GM23338 (cell line): Measurements from ENCODE around the gene CAMTA1. TPM values are rescaled to one million over a fixed set of nuclear protein-coding genes. Genes with fewer than 3 reads are reported as not detected.
A peak's percentile ranks its signal among the peaks of the same experiment; 100 is the strongest.

Experiments
- ATAC-seq: fragments of 200-7000 bp; cut with Tn5 transposase; 3 replicates; pipeline ENCODE4 v1.9.1; 2020
- DNase-seq: peaks from one replicate; pipeline ENCODE4 v3.0.0-alpha.2; 2015; ENCODE audit warnings: low spot score
- H2AFZ ChIP-seq: fragments of 200-600 bp; sonication (generic); 2 replicates; pipeline ENCODE4 v1.8.0; 2016; ENCODE audit warnings: antibody characterized with exemption, mild to moderate bottlenecking, moderate library complexity
- H3F3A ChIP-seq: fragments of 200-600 bp; sonication (generic); replicated peaks from 2 replicates; pipeline ENCODE4 v1.8.0; 2017; ENCODE audit warnings: antibody characterized with exemption, mixed run types, low read depth
- H3K27ac ChIP-seq: fragments of 200-600 bp; sonication (generic); 2 replicates; pipeline ENCODE4 v1.6.1; 2016; ENCODE audit warnings: low read depth
- H3K27me3 ChIP-seq: fragments of 200-600 bp; sonication (generic); 2 replicates; pipeline ENCODE4 v1.8.0; 2016; ENCODE audit warnings: mild to moderate bottlenecking, mixed run types, moderate library complexity; ENCODE audit not compliant: insufficient read depth
- H3K36me3 ChIP-seq: fragments of 200-600 bp; sonication (generic); 2 replicates; pipeline ENCODE4 v1.8.0; 2016; ENCODE audit warnings: mild to moderate bottlenecking; ENCODE audit not compliant: insufficient read depth
- H3K4me1 ChIP-seq: fragments of 200-600 bp; sonication (generic); 2 replicates; pipeline ENCODE4 v1.8.0; 2016; ENCODE audit warnings: mild to moderate bottlenecking, moderate library complexity; ENCODE audit not compliant: insufficient read depth
- H3K4me2 ChIP-seq: fragments of 200-600 bp; sonication (generic); 2 replicates; pipeline ENCODE4 v1.7.1; 2017; ENCODE audit warnings: mixed run types
- H3K4me3 ChIP-seq: fragments of 200-600 bp; sonication (generic); 2 replicates; pipeline ENCODE4 v1.6.1; 2016; ENCODE audit warnings: mixed run types
- H3K79me2 ChIP-seq: fragments of 200-600 bp; sonication (generic); replicated peaks from 2 replicates; pipeline ENCODE4 v1.8.0; 2017; ENCODE audit warnings: mild to moderate bottlenecking; ENCODE audit not compliant: insufficient read depth
- H3K9me2 ChIP-seq: fragments of 200-600 bp; sonication (generic); 2 replicates; pipeline ENCODE4 v1.8.0; 2017; ENCODE audit not compliant: insufficient read depth
- H4K20me1 ChIP-seq: fragments of 200-600 bp; sonication (generic); replicated peaks from 2 replicates; pipeline ENCODE4 v1.8.0; 2017; ENCODE audit warnings: mild to moderate bottlenecking; ENCODE audit not compliant: insufficient read depth
- H3K27ac Mint-ChIP-seq: 2 replicates; pipeline ENCODE4 v1.8.0; 2020; ENCODE audit warnings: inconsistent platforms, mild to moderate bottlenecking, moderate library complexity, mixed read lengths
- H3K27me3 Mint-ChIP-seq: 3 replicates; pipeline ENCODE4 v1.8.0; 2022; ENCODE audit warnings: low read depth, mild to moderate bottlenecking, moderate library complexity, mixed read lengths, inconsistent platforms; ENCODE audit not compliant: insufficient read depth, poor library complexity
- H3K36me3 Mint-ChIP-seq: 3 replicates; pipeline ENCODE4 v1.8.0; 2021; ENCODE audit warnings: low read depth, mild to moderate bottlenecking, inconsistent platforms, moderate library complexity, mixed read lengths
- H3K4me1 Mint-ChIP-seq: 3 replicates; pipeline ENCODE4 v1.8.0; 2020; ENCODE audit warnings: mild to moderate bottlenecking, inconsistent platforms, mixed read lengths
- H3K4me3 Mint-ChIP-seq: 3 replicates; pipeline ENCODE4 v1.8.0; 2021; ENCODE audit warnings: moderate library complexity, mild to moderate bottlenecking, inconsistent platforms, mixed read lengths
- H3K9me3 Mint-ChIP-seq: 3 replicates; pipeline ENCODE4 v1.8.0; 2020; ENCODE audit warnings: moderate library complexity, mild to moderate bottlenecking, inconsistent platforms, mixed read lengths
- EZH2 ChIP-seq: fragments of 200-600 bp; sonication (generic); IDR thresholded peaks from one replicate; pipeline ENCODE4 v1.8.0; 2017; ENCODE audit warnings: antibody characterized with exemption, mild to moderate bottlenecking, low read depth; ENCODE audit not compliant: unreplicated experiment
- NANOG ChIP-seq: IDR thresholded peaks from 2 replicates; pipeline ENCODE4 v1.6.1; 2016; ENCODE audit warnings: antibody characterized with exemption, borderline replicate concordance
- STAT1 ChIP-seq: IDR thresholded peaks from one replicate; pipeline ENCODE4 v1.6.1; 2016; ENCODE audit warnings: antibody characterized with exemption; ENCODE audit not compliant: unreplicated experiment
- ZNF462 ChIP-seq: fragments of 250-450 bp; sonication (Bioruptor Pico); IDR thresholded peaks from 2 replicates; pipeline ENCODE4 v1.5.0; 2020; ENCODE audit warnings: mild to moderate bottlenecking, moderate library complexity
- polyA plus RNA-seq: library from polyadenylated mRNA; unstranded; fragments of >200 nt; fragmentation: Nextera tagmentation; extraction: Ambion mirVana; gene quantifications from 2 replicates; pipeline ENCODE4 v1.2.1, GENCODE V29; 2016
- total RNA-seq: library from RNA; depleted of rRNA; stranded (reverse); fragments of >200 nt; shearing (Covaris generic); gene quantifications from 2 replicates; pipeline ENCODE4 v1.2.3, GENCODE V29; 2014
- TF ChIP-seq, protein P1 (sequence below), 2 experiments: fragments of 200-600 bp in 1 of 2; sonication (generic) in 1 of 2; conservative IDR thresholded peaks; 2 replicates each; pipeline versions ENCODE4 v1.5.1 to v1.6.1; 2016 to 2017; ENCODE audit warnings: antibody characterized with exemption in 2 of 2, low read depth in 2 of 2, mild to moderate bottlenecking in 2 of 2, moderate library complexity in 1 of 2

Gene CAMTA1
- total and polyA plus RNA-seq, 2 experiments from 2014 or later = 115 to 519 TPM

- no peak for TF ChIP-seq ZNF462 (CRISPR knock-in tag)
- TF ChIP-seq NANOG = no peak
These were observed 858.3 kb downstream of the CAMTA1 start (continued) for GRCh38 chr1:7643530-7643929.

DNA sequence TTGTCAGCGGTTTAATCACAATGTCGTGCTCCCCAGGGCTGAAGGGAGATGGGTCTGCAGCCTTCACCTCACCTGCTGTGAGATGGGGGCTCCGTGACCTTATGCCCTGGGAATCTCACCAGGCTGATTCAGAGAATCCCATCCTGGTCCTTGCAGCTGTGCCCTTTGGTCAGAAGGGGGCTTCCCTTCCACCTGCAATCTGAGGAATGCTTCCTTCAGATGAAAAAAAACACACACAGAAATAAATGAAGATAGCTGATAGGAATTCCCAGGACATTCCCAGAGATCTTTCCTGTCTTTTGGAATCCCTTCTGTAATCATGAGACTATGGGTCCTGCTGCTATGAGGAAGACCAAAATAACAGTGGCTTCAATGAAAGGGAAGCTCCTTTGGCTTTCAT, 858.8 kb downstream of the CAMTA1 start:
- TF ChIP-seq STAT1 (no peak), EZH2 (no peak)
- TF ChIP-seq, protein P1, sequence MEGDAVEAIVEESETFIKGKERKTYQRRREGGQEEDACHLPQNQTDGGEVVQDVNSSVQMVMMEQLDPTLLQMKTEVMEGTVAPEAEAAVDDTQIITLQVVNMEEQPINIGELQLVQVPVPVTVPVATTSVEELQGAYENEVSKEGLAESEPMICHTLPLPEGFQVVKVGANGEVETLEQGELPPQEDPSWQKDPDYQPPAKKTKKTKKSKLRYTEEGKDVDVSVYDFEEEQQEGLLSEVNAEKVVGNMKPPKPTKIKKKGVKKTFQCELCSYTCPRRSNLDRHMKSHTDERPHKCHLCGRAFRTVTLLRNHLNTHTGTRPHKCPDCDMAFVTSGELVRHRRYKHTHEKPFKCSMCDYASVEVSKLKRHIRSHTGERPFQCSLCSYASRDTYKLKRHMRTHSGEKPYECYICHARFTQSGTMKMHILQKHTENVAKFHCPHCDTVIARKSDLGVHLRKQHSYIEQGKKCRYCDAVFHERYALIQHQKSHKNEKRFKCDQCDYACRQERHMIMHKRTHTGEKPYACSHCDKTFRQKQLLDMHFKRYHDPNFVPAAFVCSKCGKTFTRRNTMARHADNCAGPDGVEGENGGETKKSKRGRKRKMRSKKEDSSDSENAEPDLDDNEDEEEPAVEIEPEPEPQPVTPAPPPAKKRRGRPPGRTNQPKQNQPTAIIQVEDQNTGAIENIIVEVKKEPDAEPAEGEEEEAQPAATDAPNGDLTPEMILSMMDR (conservative IDR thresholded peaks at IDR 0.05; ENCODE audit: low read depth in 2 of 2) = peak; percentile 19 to 28; a peak in 2 of 4 replicates
- H3K27me3 Mint-ChIP-seq = peaks cover 5% of the 10 kb centered on the region

More for the DNA sequence above, 858.8 kb downstream of the CAMTA1 start:
- H3K36me3 Mint-ChIP-seq = no peaks in the 10 kb centered on the region; the same call in 2 of the 3 replicates
- H3K4me3 Mint-ChIP-seq = no peak overlapping the region
- DNase-seq (peak; percentile 61), ATAC-seq (peak; percentile 11; the same call in 1 of the 3 replicates)
- H4K20me1 ChIP-seq = no peaks in the 10 kb centered on the region
- H3K4me1 ChIP-seq = no peaks in the 10 kb centered on the region
- H3F3A ChIP-seq = no peaks in the 10 kb centered on the region
- H2AFZ ChIP-seq = no peak overlapping the region
- no peaks in the 10 kb centered on the region for H3K9me2 ChIP-seq
- no peaks in the 10 kb centered on the region for H3K79me2 ChIP-seq
- H3K36me3 ChIP-seq = no peaks in the 10 kb centered on the region
- H3K4me3 ChIP-seq = no peak overlapping the region
- H3K27me3 ChIP-seq = no peaks in the 10 kb centered on the region
- H3K27ac Mint-ChIP-seq = no peak overlapping the region
- no peaks in the 10 kb centered on the region; the same call in 2 of the 3 replicates for H3K9me3 Mint-ChIP-seq
- no peak overlapping the region for H3K4me2 ChIP-seq
- no peak overlapping the region for H3K27ac ChIP-seq
- H3K4me1 Mint-ChIP-seq = peaks cover 13% of the 10 kb centered on the region
